ENCODE measurements around the gene MAP3K12.

Gene MAP3K12

DNA sequence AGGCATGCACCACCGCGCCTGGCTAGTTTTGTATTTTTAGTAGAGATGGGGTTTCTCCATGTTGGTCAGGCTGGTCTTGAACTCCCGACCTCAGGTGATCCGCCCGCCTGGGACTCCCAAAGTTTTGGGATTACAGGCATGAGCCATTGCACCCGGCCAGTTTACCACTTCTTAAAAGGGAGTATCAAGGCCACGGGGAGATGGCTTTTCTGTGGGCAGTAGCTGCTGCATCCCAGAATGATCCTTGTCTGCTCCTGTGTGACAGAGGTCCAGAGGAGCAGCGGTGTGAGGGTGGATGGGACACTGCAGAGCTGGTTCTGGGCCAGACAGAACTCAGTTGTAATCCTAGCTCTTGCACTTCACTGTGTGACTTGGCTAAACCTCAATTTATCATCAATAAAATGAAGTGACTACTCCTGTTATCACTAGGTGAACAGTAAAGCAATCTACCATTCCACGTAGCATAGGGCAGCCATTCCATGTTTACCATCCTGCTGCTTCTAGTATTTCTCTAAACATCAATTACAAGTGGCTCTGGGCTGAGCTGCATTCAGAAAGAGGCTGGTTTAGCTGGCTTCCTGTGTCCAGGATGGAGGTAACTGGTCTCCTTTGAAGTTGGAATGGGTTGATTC is 11.0 kb upstream of the MAP3K12 start:
- H3K4me1 ChIP-seq = no peaks in the 10 kb centered on the region; the same call in 1 of the 2 replicates
- DNase-seq = no peak
- H3K36me3 ChIP-seq = peaks cover 23% of the 10 kb centered on the region
- no peak overlapping the region for H3K4me3 ChIP-seq (ENCODE audit: low read depth, low read length)
- TF ChIP-seq CTCF (IDR thresholded peaks at IDR 0.05; ENCODE audit: low read depth, low read length) = no peak
- no peaks in the 10 kb centered on the region for H3K9me3 ChIP-seq
- H3K27me3 ChIP-seq = no peaks in the 10 kb centered on the region

DNA sequence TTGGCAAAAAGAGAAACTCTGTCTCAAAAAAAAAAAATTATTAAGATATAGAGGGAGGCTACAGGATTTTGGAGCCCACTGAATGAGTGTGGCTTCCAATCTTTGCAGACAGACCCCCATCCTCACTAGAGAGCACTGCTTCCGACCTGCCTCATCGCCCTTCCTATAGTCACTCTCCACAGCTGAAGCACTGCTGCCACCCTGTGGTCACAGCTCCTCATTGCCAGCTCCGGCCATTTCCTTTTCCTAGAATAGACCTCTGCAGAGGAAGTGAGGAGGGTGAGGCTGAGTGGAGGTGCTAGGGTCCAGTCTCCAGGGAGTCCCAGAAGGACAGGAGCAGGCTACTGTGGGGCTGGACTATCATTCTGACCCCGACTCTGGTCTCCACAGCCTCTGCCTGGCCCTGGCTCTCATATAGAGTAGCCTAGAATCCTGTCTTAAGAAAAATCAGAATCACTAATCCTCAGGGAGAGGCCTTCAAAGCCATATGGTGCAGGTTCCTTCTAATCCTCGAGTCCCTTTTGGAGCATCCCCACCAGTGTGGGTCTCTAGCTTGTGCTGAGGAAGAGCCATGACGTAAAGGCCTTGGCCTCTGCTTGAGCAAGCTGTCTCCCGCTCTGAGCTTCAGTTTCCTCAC is 9.4 kb upstream of the MAP3K12 start:
- H3K36me3 ChIP-seq = peaks cover 29% of the 10 kb centered on the region
- peak; percentile 88 for DNase-seq
- no peaks in the 10 kb centered on the region; the same call in 1 of the 2 replicates for H3K4me1 ChIP-seq
- no peaks in the 10 kb centered on the region for H3K27me3 ChIP-seq
- peak; percentile 98 for TF ChIP-seq CTCF (IDR thresholded peaks at IDR 0.05; ENCODE audit: low read depth, low read length)
- H3K9me3 ChIP-seq = no peaks in the 10 kb centered on the region
- no peak overlapping the region for H3K4me3 ChIP-seq (ENCODE audit: low read depth, low read length)

DNA sequence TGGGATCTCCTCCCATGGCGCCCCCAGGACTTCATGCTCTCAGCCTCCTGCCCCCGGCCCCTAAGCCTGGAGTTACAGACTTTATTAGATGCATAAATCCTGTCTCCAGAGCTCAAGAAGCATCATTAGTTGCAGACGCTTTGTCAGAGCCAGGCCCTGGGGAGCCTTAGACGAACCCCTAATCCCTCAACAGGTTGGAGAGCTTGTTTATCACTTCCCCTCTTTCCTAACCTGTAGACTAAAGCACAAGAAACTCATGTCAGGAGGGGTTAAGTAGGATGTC is 8.3 kb upstream of the MAP3K12 start:
- DNase-seq = no peak
- no peak for TF ChIP-seq CTCF (IDR thresholded peaks at IDR 0.05; ENCODE audit: low read depth, low read length)
- Histone ChIP-seq H3K4me3 (ENCODE audit: low read depth, low read length) (no peak overlapping the region), H3K4me1 (peaks cover 6% of the 10 kb centered on the region), H3K36me3 (peaks cover 31% of the 10 kb centered on the region), H3K9me3 (no peaks in the 10 kb centered on the region), H3K27me3 (no peaks in the 10 kb centered on the region)

DNA sequence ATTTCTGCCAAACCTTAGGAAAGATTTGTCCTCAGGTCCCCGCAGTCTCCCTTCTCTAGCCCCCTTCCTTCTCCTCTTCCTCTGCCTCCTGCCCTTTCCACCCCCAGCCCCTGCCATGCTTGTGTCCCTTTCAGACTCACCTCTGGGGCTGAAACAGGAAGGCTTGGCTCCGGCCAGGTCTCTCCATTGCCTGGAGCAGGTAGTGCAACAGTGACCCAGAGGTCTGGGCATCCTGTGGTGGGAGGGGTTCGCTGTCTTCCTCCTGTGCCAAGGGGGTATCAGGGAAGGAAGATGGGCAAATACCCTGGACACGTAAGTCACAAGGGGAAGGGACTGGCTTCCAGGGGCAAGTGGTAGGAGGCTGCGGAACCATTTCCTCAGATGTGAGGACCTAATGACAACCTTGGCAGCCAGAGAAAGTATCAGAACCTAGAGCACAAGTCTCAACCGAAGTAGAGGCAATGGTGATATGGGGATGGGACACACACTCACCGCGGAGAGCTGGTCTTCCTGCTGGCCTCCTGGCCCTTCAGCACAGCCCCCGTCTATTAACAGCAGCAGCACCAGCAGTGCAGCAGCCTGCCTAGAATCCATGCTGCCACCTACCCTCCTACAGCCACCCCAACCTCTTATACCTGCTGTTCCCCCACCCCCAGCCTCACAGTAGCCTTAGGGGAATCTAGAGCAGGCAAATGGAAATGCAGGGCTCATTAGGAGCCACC is 7.8 kb upstream of the MAP3K12 start, which contains the start of gene NPFF:
NPFF (minus strand) TSS at position 604 of the 722 bp plus-strand sequence; CDS start at position 594, 10 bp downstream.
- no peak for DNase-seq
- Histone ChIP-seq H3K36me3 (peaks cover 31% of the 10 kb centered on the region), H3K9me3 (no peaks in the 10 kb centered on the region), H3K4me1 (peaks cover 6% of the 10 kb centered on the region), H3K4me3 (ENCODE audit: low read depth, low read length) (no peak within 1 kb of the TSS), H3K27me3 (no peaks in the 10 kb centered on the region)
- TF ChIP-seq CTCF (IDR thresholded peaks at IDR 0.05; ENCODE audit: low read depth, low read length) = no peak

DNA sequence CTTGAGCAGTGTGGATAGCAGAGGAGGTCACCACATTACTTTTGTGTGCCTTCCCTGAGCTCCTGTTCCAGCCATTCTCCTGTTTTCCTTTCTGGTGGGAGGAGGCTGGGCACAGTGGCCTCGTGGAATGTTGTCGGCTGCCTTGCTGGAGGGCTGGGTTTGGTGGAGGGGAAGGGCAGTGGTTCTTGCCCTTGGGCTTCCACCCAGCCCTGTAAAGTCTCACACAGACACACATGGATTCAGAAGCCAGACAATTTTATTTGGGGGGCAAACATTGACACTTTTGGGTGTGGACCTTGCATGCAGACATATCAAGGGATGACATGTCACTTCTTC is 7.2 kb upstream of the MAP3K12 start:
- peaks cover 31% of the 10 kb centered on the region for H3K36me3 ChIP-seq
- no peak overlapping the region for H3K4me3 ChIP-seq (ENCODE audit: low read depth, low read length)
- TF ChIP-seq CTCF (IDR thresholded peaks at IDR 0.05; ENCODE audit: low read depth, low read length) = no peak
- no peaks in the 10 kb centered on the region for H3K27me3 ChIP-seq
- H3K9me3 ChIP-seq = no peaks in the 10 kb centered on the region
- peaks cover 6% of the 10 kb centered on the region for H3K4me1 ChIP-seq
- DNase-seq = no peak
